BJ (cell line): Measurements from ENCODE around the gene TXNL4B. TPM values are rescaled to one million over a fixed set of nuclear protein-coding genes. Genes with fewer than 3 reads are reported as not detected.
"Not testable (repeated sequence)": the region's sequence is repeated elsewhere in the genome, so short reads cannot be mapped to it uniquely, and the experiment has no call there.

Experiments used
- CTCF ChIA-PET: fragments of 350-600 bp; formaldehyde crosslinking; extraction: SDS; loops from one replicate; lab custom pipeline; 2021; ENCODE audit warnings: antibody characterized with exemption, inconsistent platforms; lab: Yijun Ruan, JAX
- POLR2A ChIA-PET: fragments of 300-600 bp; sonication (Branson Sonifier 250); formaldehyde crosslinking; extraction: SDS; loops from one replicate; lab custom pipeline; 2021; ENCODE audit warnings: antibody characterized with exemption; lab: Charles Lee
- DNase-seq: peaks from one replicate; pipeline ENCODE4 v3.0.0-alpha.2; 2011; ENCODE audit warnings: low read depth
- H3K27me3 ChIP-seq: 2 replicates; pipeline ENCODE4 v1.6.0; 2011; ENCODE audit warnings: low read length; ENCODE audit not compliant: control insufficient read depth, insufficient read depth
- H3K36me3 ChIP-seq: 2 replicates; pipeline ENCODE4 v1.5.1; 2011; ENCODE audit warnings: low read length; ENCODE audit not compliant: control insufficient read depth, insufficient read depth
- H3K4me3 ChIP-seq: 2 replicates; pipeline ENCODE4 v1.5.1; 2011; ENCODE audit warnings: low read depth, mild to moderate bottlenecking, control low read depth, low read length
- polyA plus RNA-seq: library from polyadenylated mRNA; depleted of rRNA; stranded (reverse); fragments of >200 nt; gene quantifications from 2 replicates; pipeline ENCODE4 v1.2.3, GENCODE V29; 2011
- TF ChIP-seq, protein P1 (sequence below): IDR thresholded peaks from 2 replicates; pipeline ENCODE4 v1.5.1; 2011; ENCODE audit warnings: low read depth, mild to moderate bottlenecking, control low read depth, inconsistent platforms, low read length, moderate library complexity; ENCODE audit not compliant: insufficient read depth

Gene TXNL4B
- polyA plus RNA-seq, 1 experiment, result 8.3 TPM

DNA sequence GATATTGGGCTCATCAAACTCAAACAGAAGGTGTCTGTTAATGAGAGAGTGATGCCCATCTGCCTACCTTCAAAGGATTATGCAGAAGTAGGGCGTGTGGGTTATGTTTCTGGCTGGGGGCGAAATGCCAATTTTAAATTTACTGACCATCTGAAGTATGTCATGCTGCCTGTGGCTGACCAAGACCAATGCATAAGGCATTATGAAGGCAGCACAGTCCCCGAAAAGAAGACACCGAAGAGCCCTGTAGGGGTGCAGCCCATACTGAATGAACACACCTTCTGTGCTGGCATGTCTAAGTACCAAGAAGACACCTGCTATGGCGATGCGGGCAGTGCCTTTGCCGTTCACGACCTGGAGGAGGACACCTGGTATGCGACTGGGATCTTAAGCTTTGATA lies 33.0 kb downstream of the TXNL4B start:
- Histone ChIP-seq H3K4me3 (no peak overlapping the region), H3K27me3 (no peaks in the 10 kb centered on the region), H3K36me3 (no peaks in the 10 kb centered on the region)
- no peak for DNase-seq
- TF ChIP-seq, protein P1, sequence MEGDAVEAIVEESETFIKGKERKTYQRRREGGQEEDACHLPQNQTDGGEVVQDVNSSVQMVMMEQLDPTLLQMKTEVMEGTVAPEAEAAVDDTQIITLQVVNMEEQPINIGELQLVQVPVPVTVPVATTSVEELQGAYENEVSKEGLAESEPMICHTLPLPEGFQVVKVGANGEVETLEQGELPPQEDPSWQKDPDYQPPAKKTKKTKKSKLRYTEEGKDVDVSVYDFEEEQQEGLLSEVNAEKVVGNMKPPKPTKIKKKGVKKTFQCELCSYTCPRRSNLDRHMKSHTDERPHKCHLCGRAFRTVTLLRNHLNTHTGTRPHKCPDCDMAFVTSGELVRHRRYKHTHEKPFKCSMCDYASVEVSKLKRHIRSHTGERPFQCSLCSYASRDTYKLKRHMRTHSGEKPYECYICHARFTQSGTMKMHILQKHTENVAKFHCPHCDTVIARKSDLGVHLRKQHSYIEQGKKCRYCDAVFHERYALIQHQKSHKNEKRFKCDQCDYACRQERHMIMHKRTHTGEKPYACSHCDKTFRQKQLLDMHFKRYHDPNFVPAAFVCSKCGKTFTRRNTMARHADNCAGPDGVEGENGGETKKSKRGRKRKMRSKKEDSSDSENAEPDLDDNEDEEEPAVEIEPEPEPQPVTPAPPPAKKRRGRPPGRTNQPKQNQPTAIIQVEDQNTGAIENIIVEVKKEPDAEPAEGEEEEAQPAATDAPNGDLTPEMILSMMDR, result no peak
- ChIA-PET CTCF (no interaction called here), POLR2A (no interaction called here)

DNA sequence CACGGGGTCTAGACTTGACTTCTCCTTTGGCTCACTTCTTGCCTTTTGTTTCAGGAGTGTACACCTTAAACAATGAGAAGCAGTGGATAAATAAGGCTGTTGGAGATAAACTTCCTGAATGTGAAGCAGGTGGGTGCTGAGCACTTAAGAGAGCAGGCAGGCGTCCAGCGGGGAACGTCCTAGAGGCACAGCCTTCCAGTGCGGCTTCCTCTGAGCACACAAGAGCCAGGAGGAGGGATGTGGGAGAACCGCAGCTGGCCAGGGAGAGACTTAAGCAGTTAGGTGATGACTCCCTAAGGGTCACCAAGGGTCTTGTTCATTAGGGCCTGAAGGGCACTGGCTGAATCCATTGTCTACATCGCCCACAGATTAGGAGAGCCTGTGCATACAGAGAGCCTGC lies 34.4 kb downstream of the TXNL4B start:
- H3K4me3 ChIP-seq, POLR2A ChIA-PET, H3K36me3 ChIP-seq, DNase-seq, CTCF ChIA-PET, H3K27me3 ChIP-seq: not testable (repeated sequence)

DNA sequence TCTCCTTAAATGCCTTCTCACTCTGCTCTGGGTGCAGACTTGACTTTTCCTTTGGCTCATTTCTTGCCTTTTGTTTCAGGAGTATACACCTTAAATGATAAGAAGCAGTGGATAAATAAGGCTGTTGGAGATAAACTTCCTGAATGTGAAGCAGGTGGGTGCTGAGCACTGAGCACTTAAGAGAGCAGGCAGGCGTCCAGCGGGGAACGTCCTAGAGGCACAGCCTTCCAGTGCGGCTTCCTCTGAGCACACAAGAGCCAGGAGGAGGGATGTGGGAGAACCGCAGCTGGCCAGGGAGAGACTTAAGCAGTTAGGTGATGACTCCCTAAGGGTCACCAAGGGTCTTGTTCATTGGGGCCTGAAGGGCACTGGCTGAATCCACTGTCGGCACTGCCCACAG lies 36.1 kb downstream of the TXNL4B start:
- H3K36me3 ChIP-seq, H3K27me3 ChIP-seq, CTCF ChIA-PET, POLR2A ChIA-PET, DNase-seq, H3K4me3 ChIP-seq: not testable (repeated sequence)

GRCh38 chr16:72055911-72056310 lies 37.5 kb downstream of the TXNL4B start:
- TF ChIP-seq, protein P1, result no peak
- no peak overlapping the region for H3K4me3 ChIP-seq
- no peak for DNase-seq
- H3K36me3 ChIP-seq, result no peaks in the 10 kb centered on the region
- ChIA-PET POLR2A (no interaction called here), CTCF (no interaction called here)
- no peaks in the 10 kb centered on the region for H3K27me3 ChIP-seq

DNA sequence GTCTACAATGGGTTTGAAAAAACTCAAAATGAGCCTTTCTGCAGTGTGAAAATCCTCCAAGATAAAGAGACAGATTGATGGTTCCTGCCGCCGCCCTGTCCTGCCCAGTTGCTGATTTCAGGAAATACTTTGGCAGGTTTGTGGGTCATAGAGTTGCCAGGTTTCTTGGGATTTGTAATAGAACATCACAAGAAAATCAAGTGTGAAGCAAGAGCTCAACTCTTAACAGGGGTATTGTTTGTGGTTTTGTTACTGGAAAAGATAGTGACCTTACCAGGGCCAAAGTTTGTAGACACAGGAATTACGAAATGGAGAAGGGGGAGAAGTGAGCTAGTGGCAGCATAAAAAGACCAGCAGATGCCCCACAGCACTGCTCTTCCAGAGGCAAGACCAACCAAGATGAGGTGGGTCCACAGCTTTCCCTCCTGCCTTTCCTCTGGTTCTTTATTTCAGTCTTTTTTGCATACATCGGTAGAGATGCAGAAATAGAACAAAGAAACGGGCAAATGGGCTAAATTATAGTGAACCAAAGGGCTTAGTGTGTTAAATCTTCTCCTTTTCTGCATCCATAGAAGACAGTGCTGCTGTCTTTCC lies 39.1 kb downstream of the TXNL4B start, which contains the start of gene HP:
TSS of gene HP (plus strand) at position 252 of the 594 bp plus-strand sequence. CDS start at position 400, 148 bp downstream.
- POLR2A ChIA-PET, result not testable (repeated sequence)
- CTCF ChIA-PET, result interaction anchor here (1.4 kb wide), 1 partner anchor 12 kb away, joined by 4 read pairs; no protein-coding TSS in a partner anchor

GRCh38 chr16:72051818-72052217 lies 41.6 kb downstream of the TXNL4B start:
- no peak for DNase-seq
- H3K27me3 ChIP-seq, result no peaks in the 10 kb centered on the region
- ChIA-PET CTCF (interaction anchor here (1.7 kb wide), 1 partner anchor 15 kb away, joined by 4 read pairs; no protein-coding TSS in a partner anchor), POLR2A (no interaction called here)
- TF ChIP-seq, protein P1, result no peak
- no peaks in the 10 kb centered on the region for H3K36me3 ChIP-seq
- H3K4me3 ChIP-seq, result no peak overlapping the region

More for the DNA sequence above, 39.1 kb downstream of the TXNL4B start, which contains the start of gene HP:
- H3K27me3 ChIP-seq, DNase-seq, H3K36me3 ChIP-seq, H3K4me3 ChIP-seq: not testable (repeated sequence)
